Activated CD4-positive, alpha-beta T cell treated with anti-CD3 and anti-CD28 coated beads for 36 hours (primary cell): ENCODE data around the gene CACNA1C. TPM values are rescaled to one million over a fixed set of nuclear protein-coding genes. Genes with fewer than 3 reads are reported as not detected.

Experiments
- ATAC-seq: fragments of 200-7000 bp; cut with Tn5 transposase; one replicate; pipeline ENCODE4 v1.10.0; 2021; ENCODE audit warnings: mild to moderate bottlenecking, moderate library complexity
- CTCF ChIA-PET: fragments of 350-600 bp; sonication (Branson Sonifier 250); formaldehyde crosslinking; loops from one replicate; lab custom pipeline; 2021; ENCODE audit warnings: antibody characterized with exemption; lab: Charles Lee
- POLR2A ChIA-PET: fragments of 350-600 bp; sonication (Branson Sonifier 250); formaldehyde crosslinking; loops from one replicate; lab custom pipeline; 2021; ENCODE audit warnings: antibody characterized with exemption, inconsistent platforms; lab: Charles Lee
- DNase-seq: peaks from one replicate; pipeline ENCODE4 v3.0.0-alpha.2; 2020
- H3K27ac Mint-ChIP-seq: one replicate; pipeline ENCODE4 v1.8.0; 2021; ENCODE audit warnings: mixed read lengths
- H3K27me3 Mint-ChIP-seq: one replicate; pipeline ENCODE4 v1.8.0; 2021; ENCODE audit warnings: mixed read lengths
- H3K36me3 Mint-ChIP-seq: one replicate; pipeline ENCODE4 v1.8.0; 2021; ENCODE audit warnings: low read depth, mixed read lengths
- H3K4me1 Mint-ChIP-seq: one replicate; pipeline ENCODE4 v1.8.0; 2021; ENCODE audit warnings: mixed read lengths
- H3K4me3 Mint-ChIP-seq: one replicate; pipeline ENCODE4 v1.8.0; 2021; ENCODE audit warnings: mild to moderate bottlenecking, moderate library complexity, mixed read lengths
- H3K9me3 Mint-ChIP-seq: one replicate; pipeline ENCODE4 v1.8.0; 2021; ENCODE audit warnings: low read depth, mixed read lengths
- intact Hi-C, 2 experiments: fragments of 100-400 bp; cut with DNase I in 1 of 2; cut with micrococcal nuclease in 1 of 2; formaldehyde crosslinking; loops; one replicate each; pipeline versions ENCODE4 v1.14.2 to v1.15.1; 2022 to 2024; cut with DNase I, micrococcal nuclease
- total RNA-seq, 2 experiments: library from RNA; stranded (reverse); gene quantifications; one replicate each; pipeline ENCODE4 v1.2.3, GENCODE V29; 2021

Gene CACNA1C
- total RNA-seq, 2 experiments from 2014 or later = 0.11 TPM

- ChIA-PET POLR2A (no interaction called here), CTCF (interaction anchor here (0.6 kb wide), 1 partner anchor 362 kb away, joined by 3 read pairs; no protein-coding TSS in a partner anchor)
- Mint-ChIP-seq H3K27me3 (peaks cover 2% of the 10 kb centered on the region), H3K27ac (no peak overlapping the region), H3K9me3 (no peaks in the 10 kb centered on the region), H3K4me3 (no peak overlapping the region), H3K36me3 (no peaks in the 10 kb centered on the region), H3K4me1 (no peaks in the 10 kb centered on the region)
- DNase-seq (no peak), ATAC-seq (no peak)
- intact Hi-C loops = no loop called here
Measured at GRCh38 chr12:2345902-2346301, 293.1 kb downstream of the CACNA1C start.

- ATAC-seq = no peak
- peaks cover 2% of the 10 kb centered on the region for H3K27me3 Mint-ChIP-seq
- intact Hi-C loops = no loop called here
- no peaks in the 10 kb centered on the region for H3K9me3 Mint-ChIP-seq
- no peaks in the 10 kb centered on the region for H3K4me1 Mint-ChIP-seq
- CTCF ChIA-PET = no interaction called here
- H3K36me3 Mint-ChIP-seq = no peaks in the 10 kb centered on the region
- DNase-seq = no peak
- POLR2A ChIA-PET = no interaction called here
- H3K4me3 Mint-ChIP-seq = no peak overlapping the region
- no peak overlapping the region for H3K27ac Mint-ChIP-seq
Measured at GRCh38 chr12:2346416-2346815, 293.6 kb downstream of the CACNA1C start.

- POLR2A ChIA-PET = no interaction called here
- DNase-seq = no peak
- intact Hi-C loops = no loop called here
- H3K27me3 Mint-ChIP-seq = peaks cover 2% of the 10 kb centered on the region
- no peaks in the 10 kb centered on the region for H3K36me3 Mint-ChIP-seq
- no peak overlapping the region for H3K4me3 Mint-ChIP-seq
- no peaks in the 10 kb centered on the region for H3K9me3 Mint-ChIP-seq
- ATAC-seq = no peak
- CTCF ChIA-PET = interaction anchor here (0.6 kb wide), 1 partner anchor 48 kb away, joined by 3 read pairs; no protein-coding TSS in a partner anchor
- no peak overlapping the region for H3K27ac Mint-ChIP-seq
- no peaks in the 10 kb centered on the region for H3K4me1 Mint-ChIP-seq
Measured at GRCh38 chr12:2347137-2347843, 294.5 kb downstream of the CACNA1C start.

GRCh38 chr12:2347844-2348481 is 295.2 kb downstream of the CACNA1C start:
- H3K4me1 Mint-ChIP-seq = no peaks in the 10 kb centered on the region
- CTCF ChIA-PET = interaction anchor here (0.6 kb wide), 1 partner anchor 47 kb away, joined by 3 read pairs; no protein-coding TSS in a partner anchor
- DNase-seq (no peak), ATAC-seq (no peak)
- no peaks in the 10 kb centered on the region for H3K9me3 Mint-ChIP-seq
- intact Hi-C loops = no loop called here
- H3K27me3 Mint-ChIP-seq = peaks cover 5% of the 10 kb centered on the region
- POLR2A ChIA-PET = no interaction called here
- H3K4me3 Mint-ChIP-seq = no peak overlapping the region
- H3K27ac Mint-ChIP-seq = no peak overlapping the region
- H3K36me3 Mint-ChIP-seq = no peaks in the 10 kb centered on the region

- H3K27ac Mint-ChIP-seq = no peak overlapping the region
- H3K9me3 Mint-ChIP-seq = no peaks in the 10 kb centered on the region
- CTCF ChIA-PET = no interaction called here
- H3K4me1 Mint-ChIP-seq = no peaks in the 10 kb centered on the region
- intact Hi-C loops = no loop called here
- POLR2A ChIA-PET = no interaction called here
- ATAC-seq (no peak), DNase-seq (no peak)
- H3K36me3 Mint-ChIP-seq = no peaks in the 10 kb centered on the region
- no peak overlapping the region for H3K4me3 Mint-ChIP-seq
- H3K27me3 Mint-ChIP-seq = peaks cover 5% of the 10 kb centered on the region
Measured at GRCh38 chr12:2348482-2348852, 295.7 kb downstream of the CACNA1C start.

- H3K4me3 Mint-ChIP-seq = no peak overlapping the region
- ChIA-PET CTCF (no interaction called here), POLR2A (no interaction called here)
- H3K27me3 Mint-ChIP-seq = peaks cover 10% of the 10 kb centered on the region
- no peaks in the 10 kb centered on the region for H3K36me3 Mint-ChIP-seq
- intact Hi-C loops = no loop called here
- DNase-seq (no peak), ATAC-seq (no peak)
- no peaks in the 10 kb centered on the region for H3K4me1 Mint-ChIP-seq
- H3K27ac Mint-ChIP-seq = no peak overlapping the region
- H3K9me3 Mint-ChIP-seq = no peaks in the 10 kb centered on the region
Measured at GRCh38 chr12:2351161-2351560, 298.4 kb downstream of the CACNA1C start.

GRCh38 chr12:2352203-2352602 is 299.4 kb downstream of the CACNA1C start:
- intact Hi-C loops = no loop called here
- Mint-ChIP-seq H3K27ac (no peak overlapping the region), H3K4me3 (no peak overlapping the region), H3K27me3 (peaks cover 10% of the 10 kb centered on the region), H3K9me3 (no peaks in the 10 kb centered on the region), H3K36me3 (no peaks in the 10 kb centered on the region), H3K4me1 (no peaks in the 10 kb centered on the region)
- ATAC-seq (no peak), DNase-seq (no peak)
- ChIA-PET CTCF (no interaction called here), POLR2A (no interaction called here)

GRCh38 chr12:2353281-2353680 is 300.5 kb downstream of the CACNA1C start:
- Mint-ChIP-seq H3K4me3 (no peak overlapping the region), H3K27me3 (peaks cover 14% of the 10 kb centered on the region), H3K36me3 (no peaks in the 10 kb centered on the region), H3K9me3 (no peaks in the 10 kb centered on the region), H3K27ac (no peak overlapping the region), H3K4me1 (peaks cover 7% of the 10 kb centered on the region)
- intact Hi-C loops = no loop called here
- POLR2A ChIA-PET = no interaction called here
- no peak for DNase-seq
- CTCF ChIA-PET = no interaction called here
- no peak for ATAC-seq

GRCh38 chr12:2353691-2354090 is 300.9 kb downstream of the CACNA1C start:
- ATAC-seq = no peak

GRCh38 chr12:2354151-2354991 is 301.6 kb downstream of the CACNA1C start:
- no peaks in the 10 kb centered on the region for H3K36me3 Mint-ChIP-seq
- no peaks in the 10 kb centered on the region for H3K9me3 Mint-ChIP-seq
- no peak overlapping the region for H3K27ac Mint-ChIP-seq
- intact Hi-C loops = no loop called here
- ATAC-seq (no peak), DNase-seq (no peak)
- H3K4me1 Mint-ChIP-seq = peaks cover 16% of the 10 kb centered on the region
- CTCF ChIA-PET = no interaction called here
- POLR2A ChIA-PET = no interaction called here
- H3K27me3 Mint-ChIP-seq = peaks cover 18% of the 10 kb centered on the region
- H3K4me3 Mint-ChIP-seq = no peak overlapping the region

More at GRCh38 chr12:2353691-2354090, 300.9 kb downstream of the CACNA1C start:
- intact Hi-C loops = no loop called here
- H3K9me3 Mint-ChIP-seq = no peaks in the 10 kb centered on the region
- no peak overlapping the region for H3K27ac Mint-ChIP-seq
- H3K4me3 Mint-ChIP-seq = no peak overlapping the region
- H3K4me1 Mint-ChIP-seq = peaks cover 11% of the 10 kb centered on the region
- no peak for DNase-seq
- ChIA-PET POLR2A (no interaction called here), CTCF (no interaction called here)
- peaks cover 14% of the 10 kb centered on the region for H3K27me3 Mint-ChIP-seq
- H3K36me3 Mint-ChIP-seq = no peaks in the 10 kb centered on the region

- no peaks in the 10 kb centered on the region for H3K9me3 Mint-ChIP-seq
- ChIA-PET POLR2A (interaction anchor here (0.6 kb wide), 1 partner anchor 55 kb away, joined by 3 read pairs; no protein-coding TSS in a partner anchor), CTCF (no interaction called here)
- ATAC-seq (no peak), DNase-seq (no peak)
- no peak overlapping the region for H3K27ac Mint-ChIP-seq
- no peak overlapping the region for H3K4me3 Mint-ChIP-seq
- peaks cover 19% of the 10 kb centered on the region for H3K27me3 Mint-ChIP-seq
- no peaks in the 10 kb centered on the region for H3K36me3 Mint-ChIP-seq
- peaks cover 16% of the 10 kb centered on the region for H3K4me1 Mint-ChIP-seq
- intact Hi-C loops = no loop called here
Measured at GRCh38 chr12:2355198-2355597, 302.4 kb downstream of the CACNA1C start.
